Ascending aorta (tissue), 2 donors: ENCODE measurements around the gene CD163. TPM values are rescaled to one million over a fixed set of nuclear protein-coding genes. Genes with fewer than 3 reads are reported as not detected.

Experiments
- DNase-seq, 2 donors: peaks; one replicate each; pipeline ENCODE4 v3.0.0-alpha.2; 2019; ENCODE audit warnings: low spot score in 2 of 2
- H3K27ac ChIP-seq, 2 donors: fragments of 200-600 bp; sonication (generic); one replicate each; pipeline ENCODE4 v1.5.1; 2016 to 2017; ENCODE audit warnings: mild to moderate bottlenecking in 1 of 2
- H3K27me3 ChIP-seq: fragments of 200-600 bp; sonication (generic); one replicate; pipeline ENCODE4 v1.5.1; 2017
- H3K36me3 ChIP-seq, 2 donors: fragments of 200-600 bp; sonication (generic); one replicate each; pipeline ENCODE4 v1.5.1; 2016
- H3K4me1 ChIP-seq, 2 donors: fragments of 200-600 bp; sonication (generic); one replicate each; pipeline ENCODE4 v1.5.1; 2016 to 2017; ENCODE audit warnings: mild to moderate bottlenecking in 1 of 2
- H3K4me3 ChIP-seq, 2 donors: fragments of 200-600 bp; sonication (generic); one replicate each; pipeline ENCODE4 v1.5.1; 2016 to 2017; ENCODE audit warnings: mild to moderate bottlenecking in 1 of 2
- H3K9me3 ChIP-seq, 2 donors: fragments of 200-600 bp; sonication (generic); one replicate each; pipeline ENCODE4 v1.5.1; 2016
- intact Hi-C: fragments of 100-400 bp; cut with DNase I; formaldehyde crosslinking; loops from one replicate; pipeline ENCODE4 v1.15.1; 2023
- total RNA-seq: library from RNA; depleted of rRNA; stranded (reverse); fragments of >200 nt; gene quantifications from one replicate; pipeline ENCODE4 v1.1.0, GENCODE V29; 2016
- TF ChIP-seq, protein P1 (sequence below), 3 experiments: fragments of 200-600 bp in 2 of 3; fragments of 450-650 bp in 1 of 3; sonication (generic) in 2 of 3; IDR thresholded peaks; one replicate each; pipeline ENCODE4 v1.5.1; 2016 to 2019; ENCODE audit warnings: antibody characterized with exemption in 3 of 3, mild to moderate bottlenecking in 1 of 3, moderate library complexity in 1 of 3

CD163 gene
- total RNA-seq, 1 donor from 2014 or later, result 120 TPM

DNA sequence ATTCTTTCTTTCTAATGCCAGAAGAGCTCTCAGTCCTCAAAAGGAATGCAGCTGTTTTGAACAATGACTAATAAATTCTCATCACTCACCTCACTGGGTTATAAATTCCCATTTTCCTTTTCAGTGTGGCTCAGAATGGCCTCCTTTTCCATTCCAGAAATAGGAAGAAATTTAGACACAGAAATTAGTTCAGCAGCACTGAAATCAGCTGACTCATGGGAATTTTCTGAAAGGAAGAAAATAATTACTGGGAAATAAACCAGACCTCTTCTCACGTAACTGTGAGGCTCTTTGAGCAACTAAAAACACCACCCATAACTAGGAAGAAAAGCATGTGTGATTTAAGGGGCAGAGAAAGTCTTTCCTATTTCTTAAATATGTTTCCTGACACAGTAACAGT lies 23.8 kb downstream of the CD163 start:
- intact Hi-C loops, result no loop called here
- H3K27ac ChIP-seq, result no peak overlapping the region
- H3K9me3 ChIP-seq, result no peaks in the 10 kb centered on the region
- H3K36me3 ChIP-seq, result no peaks in the 10 kb centered on the region
- no peak overlapping the region for H3K4me3 ChIP-seq
- no peaks in the 10 kb centered on the region for H3K4me1 ChIP-seq
- DNase-seq, result no peak
- TF ChIP-seq, protein P1, sequence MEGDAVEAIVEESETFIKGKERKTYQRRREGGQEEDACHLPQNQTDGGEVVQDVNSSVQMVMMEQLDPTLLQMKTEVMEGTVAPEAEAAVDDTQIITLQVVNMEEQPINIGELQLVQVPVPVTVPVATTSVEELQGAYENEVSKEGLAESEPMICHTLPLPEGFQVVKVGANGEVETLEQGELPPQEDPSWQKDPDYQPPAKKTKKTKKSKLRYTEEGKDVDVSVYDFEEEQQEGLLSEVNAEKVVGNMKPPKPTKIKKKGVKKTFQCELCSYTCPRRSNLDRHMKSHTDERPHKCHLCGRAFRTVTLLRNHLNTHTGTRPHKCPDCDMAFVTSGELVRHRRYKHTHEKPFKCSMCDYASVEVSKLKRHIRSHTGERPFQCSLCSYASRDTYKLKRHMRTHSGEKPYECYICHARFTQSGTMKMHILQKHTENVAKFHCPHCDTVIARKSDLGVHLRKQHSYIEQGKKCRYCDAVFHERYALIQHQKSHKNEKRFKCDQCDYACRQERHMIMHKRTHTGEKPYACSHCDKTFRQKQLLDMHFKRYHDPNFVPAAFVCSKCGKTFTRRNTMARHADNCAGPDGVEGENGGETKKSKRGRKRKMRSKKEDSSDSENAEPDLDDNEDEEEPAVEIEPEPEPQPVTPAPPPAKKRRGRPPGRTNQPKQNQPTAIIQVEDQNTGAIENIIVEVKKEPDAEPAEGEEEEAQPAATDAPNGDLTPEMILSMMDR (IDR thresholded peaks at IDR 0.05), result no peak
- H3K27me3 ChIP-seq, result no peaks in the 10 kb centered on the region

GRCh38 chr12:7472060-7472459 lies 31.5 kb downstream of the CD163 start:
- Histone ChIP-seq H3K27me3 (no peaks in the 10 kb centered on the region), H3K27ac (no peak overlapping the region), H3K4me3 (no peak overlapping the region), H3K4me1 (no peaks in the 10 kb centered on the region), H3K36me3 (no peaks in the 10 kb centered on the region), H3K9me3 (no peaks in the 10 kb centered on the region)
- TF ChIP-seq, protein P1 (IDR thresholded peaks at IDR 0.05), result no peak
- no peak for DNase-seq
- intact Hi-C loops, result no loop called here

GRCh38 chr12:7460375-7461259 lies 43.0 kb downstream of the CD163 start:
- DNase-seq, result no peak
- intact Hi-C loops, result no loop called here
- Histone ChIP-seq H3K4me3 (no peak overlapping the region), H3K27me3 (no peaks in the 10 kb centered on the region), H3K27ac (no peak overlapping the region), H3K4me1 (no peaks in the 10 kb centered on the region), H3K9me3 (peaks cover 0 to 4% of the 10 kb centered on the region in 2 donors), H3K36me3 (no peaks in the 10 kb centered on the region)
- TF ChIP-seq, protein P1 (IDR thresholded peaks at IDR 0.05), result peak in 2 of 3 experiments; percentile 36 to 44

DNA sequence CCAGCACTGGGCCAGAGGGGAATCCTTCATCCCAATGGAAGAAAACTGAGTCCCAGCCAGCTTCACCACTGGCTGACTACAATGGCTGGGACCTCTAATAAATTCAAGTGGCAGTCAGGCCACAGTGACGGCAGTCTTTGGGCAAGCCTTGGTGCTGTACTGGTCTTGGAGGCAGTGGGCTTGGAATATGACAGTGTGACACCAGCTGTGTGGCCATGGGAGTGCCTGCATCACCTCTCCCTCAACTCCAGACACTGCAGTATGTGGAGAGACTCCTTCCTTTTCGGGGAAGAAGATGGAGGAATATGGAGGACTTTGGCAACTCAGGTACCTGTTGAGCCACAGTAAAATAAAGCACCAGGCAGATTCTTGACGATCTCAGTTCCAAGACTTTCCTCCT lies 43.6 kb downstream of the CD163 start:
- H3K27me3 ChIP-seq, result no peaks in the 10 kb centered on the region
- intact Hi-C loops, result no loop called here
- H3K4me3 ChIP-seq, result no peak overlapping the region
- no peaks in the 10 kb centered on the region for H3K36me3 ChIP-seq
- no peaks in the 10 kb centered on the region for H3K9me3 ChIP-seq
- TF ChIP-seq, protein P1 (IDR thresholded peaks at IDR 0.05), result no peak
- DNase-seq, result no peak
- H3K27ac ChIP-seq, result no peak overlapping the region
- no peaks in the 10 kb centered on the region for H3K4me1 ChIP-seq

DNA sequence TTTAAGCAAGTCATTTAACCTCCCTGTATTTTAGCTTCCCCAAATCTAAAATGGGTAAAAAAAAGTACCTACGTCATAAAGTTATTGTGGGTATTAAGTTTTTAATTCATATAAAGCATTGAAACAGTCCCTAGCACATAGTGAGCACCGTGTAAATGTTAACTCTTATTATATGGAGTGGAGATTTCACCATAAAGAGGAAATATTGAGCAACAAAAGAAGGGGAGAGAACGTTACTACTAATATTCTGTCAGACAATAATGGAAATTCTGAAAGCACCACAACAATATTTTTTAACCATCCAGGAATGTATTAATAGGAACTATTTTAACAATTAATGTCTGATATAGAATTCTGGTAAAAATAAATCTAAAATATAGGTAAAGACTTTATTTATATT lies 51.8 kb downstream of the CD163 start:
- H3K9me3 ChIP-seq, result peaks cover 0 to 7% of the 10 kb centered on the region in 2 donors
- no peaks in the 10 kb centered on the region for H3K27me3 ChIP-seq
- intact Hi-C loops, result no loop called here
- TF ChIP-seq, protein P1 (IDR thresholded peaks at IDR 0.05), result no peak
- H3K4me3 ChIP-seq, result no peak overlapping the region
- no peaks in the 10 kb centered on the region for H3K36me3 ChIP-seq
- no peak for DNase-seq
- no peaks in the 10 kb centered on the region for H3K4me1 ChIP-seq
- no peak overlapping the region for H3K27ac ChIP-seq
